GM10248 (cell line): ENCODE measurements around the gene UBE2R2.

Source experiments
- CTCF ChIA-PET: fragments of 300-600 bp; sonication (Branson Sonifier 250); formaldehyde crosslinking; extraction: SDS; loops from one replicate; lab custom pipeline; 2021; ENCODE audit warnings: antibody characterized with exemption; lab: Yijun Ruan, JAX
- POLR2A ChIA-PET: fragments of 350-650 bp; sonication (Branson Sonifier 250); formaldehyde crosslinking; extraction: SDS; loops from one replicate; lab custom pipeline; 2020; ENCODE audit warnings: antibody characterized with exemption; lab: Yijun Ruan, JAX
- DNase-seq: peaks from one replicate; pipeline ENCODE4 v3.0.0; 2012; ENCODE audit errors: extremely low spot score
- TF ChIP-seq, protein P1 (sequence below): IDR thresholded peaks from 2 replicates; pipeline ENCODE4 v1.5.1; 2012; ENCODE audit warnings: mild to moderate bottlenecking, low read depth; ENCODE audit errors: extremely low read depth, missing control alignments, control extremely low read depth

UBE2R2 gene

DNA sequence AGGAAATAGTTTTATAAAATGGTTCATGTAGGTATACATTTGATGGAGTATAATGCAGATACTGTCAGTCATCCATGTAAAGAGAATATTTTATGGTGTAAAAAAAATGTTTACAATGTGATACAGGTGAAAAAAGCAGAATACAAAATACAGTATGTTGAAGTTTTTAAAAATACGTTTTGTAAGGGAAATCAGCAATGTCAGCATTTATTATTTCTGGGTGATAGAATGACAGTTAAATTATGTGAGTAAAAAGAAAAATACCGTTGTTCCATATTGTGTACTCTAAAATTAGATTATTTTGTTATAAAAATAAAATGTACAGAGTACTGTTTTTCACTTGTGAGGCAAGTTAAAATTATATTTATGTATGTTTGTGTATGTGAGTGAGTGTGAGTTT is 69.0 kb downstream of the UBE2R2 start:
- CTCF ChIA-PET = interaction anchor here (1.2 to 1.7 kb wide), 2 partner anchors 23 to 366 kb away, joined by 3 to 4 read pairs; no protein-coding TSS in a partner anchor
- TF ChIP-seq, protein P1, sequence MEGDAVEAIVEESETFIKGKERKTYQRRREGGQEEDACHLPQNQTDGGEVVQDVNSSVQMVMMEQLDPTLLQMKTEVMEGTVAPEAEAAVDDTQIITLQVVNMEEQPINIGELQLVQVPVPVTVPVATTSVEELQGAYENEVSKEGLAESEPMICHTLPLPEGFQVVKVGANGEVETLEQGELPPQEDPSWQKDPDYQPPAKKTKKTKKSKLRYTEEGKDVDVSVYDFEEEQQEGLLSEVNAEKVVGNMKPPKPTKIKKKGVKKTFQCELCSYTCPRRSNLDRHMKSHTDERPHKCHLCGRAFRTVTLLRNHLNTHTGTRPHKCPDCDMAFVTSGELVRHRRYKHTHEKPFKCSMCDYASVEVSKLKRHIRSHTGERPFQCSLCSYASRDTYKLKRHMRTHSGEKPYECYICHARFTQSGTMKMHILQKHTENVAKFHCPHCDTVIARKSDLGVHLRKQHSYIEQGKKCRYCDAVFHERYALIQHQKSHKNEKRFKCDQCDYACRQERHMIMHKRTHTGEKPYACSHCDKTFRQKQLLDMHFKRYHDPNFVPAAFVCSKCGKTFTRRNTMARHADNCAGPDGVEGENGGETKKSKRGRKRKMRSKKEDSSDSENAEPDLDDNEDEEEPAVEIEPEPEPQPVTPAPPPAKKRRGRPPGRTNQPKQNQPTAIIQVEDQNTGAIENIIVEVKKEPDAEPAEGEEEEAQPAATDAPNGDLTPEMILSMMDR = no peak
- POLR2A ChIA-PET = no interaction called here
- DNase-seq = no peak

DNA sequence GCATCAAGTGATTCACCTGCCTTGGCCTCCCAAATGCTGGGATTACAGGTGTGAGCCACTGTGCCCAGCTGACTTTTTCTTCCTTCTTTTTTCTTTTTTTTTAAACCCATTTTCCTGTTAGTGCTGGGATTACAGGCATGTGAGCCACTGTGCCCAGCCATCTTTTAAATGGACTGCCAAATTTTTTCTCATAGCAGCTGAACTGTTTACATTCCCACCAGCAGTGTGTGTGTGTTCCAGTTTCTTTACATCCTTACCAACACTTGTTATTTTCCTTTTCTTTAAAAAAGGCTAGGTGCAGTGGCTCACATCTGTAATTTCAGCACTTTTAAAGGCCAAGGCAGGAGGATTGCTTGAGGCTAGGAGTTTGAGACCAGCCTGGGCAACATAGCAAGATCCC is 76.9 kb downstream of the UBE2R2 start:
- TF ChIP-seq, protein P1 = no peak
- POLR2A ChIA-PET = no interaction called here
- CTCF ChIA-PET = interaction anchor here (0.6 to 2.0 kb wide), 2 partner anchors 12 to 80 kb away, joined by 3 to 5 read pairs; no protein-coding TSS in a partner anchor
- DNase-seq = no peak

DNA sequence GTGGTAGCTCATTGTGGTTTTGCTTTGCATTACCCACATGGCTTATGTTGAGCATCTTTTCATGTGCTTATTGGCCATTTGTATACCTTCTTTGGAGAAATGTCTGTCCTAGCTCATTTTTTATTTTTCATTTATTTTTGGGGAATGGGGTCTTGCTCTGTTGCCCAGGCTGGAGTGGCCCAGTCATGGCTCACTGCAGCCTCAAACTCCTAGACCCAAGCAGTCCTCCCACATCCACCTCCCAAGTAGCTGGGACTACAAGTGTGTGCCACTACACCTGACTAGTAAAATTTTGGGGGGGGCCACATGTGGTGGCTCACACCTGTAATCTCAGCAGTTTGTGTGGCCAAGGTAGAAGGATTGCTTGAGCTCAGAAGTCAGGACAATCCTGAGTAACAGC is 77.4 kb downstream of the UBE2R2 start:
- CTCF ChIA-PET = interaction anchor here (0.6 to 2.0 kb wide), 2 partner anchors 12 to 80 kb away, joined by 3 to 5 read pairs; no protein-coding TSS in a partner anchor

DNA sequence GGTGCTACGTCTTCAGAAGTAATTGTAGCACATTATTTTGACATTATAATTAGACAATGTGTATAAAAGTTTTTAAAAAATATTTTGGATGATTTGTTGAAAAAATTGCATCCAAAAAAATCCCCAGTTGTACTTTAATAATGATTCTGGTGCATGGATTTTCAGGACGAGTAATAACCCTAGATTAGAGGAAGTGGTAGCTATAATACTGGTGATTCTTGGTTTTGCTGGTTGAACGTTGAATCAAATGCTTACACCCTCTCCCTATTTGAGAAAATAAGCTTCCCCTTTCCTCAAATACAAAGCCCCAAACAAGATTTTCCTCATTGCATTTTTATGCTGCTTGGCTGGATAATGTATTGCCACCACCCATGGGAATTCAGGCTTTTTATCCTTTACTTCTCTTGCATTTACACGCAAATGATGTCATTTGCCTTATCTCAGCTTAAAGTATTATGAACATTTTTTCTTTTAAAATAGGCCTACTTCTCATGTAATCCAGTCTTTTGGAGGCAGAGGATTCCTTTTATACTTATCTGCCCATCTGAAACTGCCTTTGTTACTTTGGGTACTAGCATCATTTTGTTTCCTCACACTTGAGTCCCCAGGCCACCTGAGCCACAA is 86.3 kb downstream of the UBE2R2 start:
- POLR2A ChIA-PET = no interaction called here
- TF ChIP-seq, protein P1 = no peak
- no peak for DNase-seq
- CTCF ChIA-PET = interaction anchor here (0.6 to 1.2 kb wide), 4 partner anchors 11 to 21 kb away, joined by 3 to 6 read pairs (median 4); no protein-coding TSS in a partner anchor

More for the DNA sequence above, 77.4 kb downstream of the UBE2R2 start:
- TF ChIP-seq, protein P1 = no peak
- DNase-seq = no peak
- POLR2A ChIA-PET = no interaction called here

DNA sequence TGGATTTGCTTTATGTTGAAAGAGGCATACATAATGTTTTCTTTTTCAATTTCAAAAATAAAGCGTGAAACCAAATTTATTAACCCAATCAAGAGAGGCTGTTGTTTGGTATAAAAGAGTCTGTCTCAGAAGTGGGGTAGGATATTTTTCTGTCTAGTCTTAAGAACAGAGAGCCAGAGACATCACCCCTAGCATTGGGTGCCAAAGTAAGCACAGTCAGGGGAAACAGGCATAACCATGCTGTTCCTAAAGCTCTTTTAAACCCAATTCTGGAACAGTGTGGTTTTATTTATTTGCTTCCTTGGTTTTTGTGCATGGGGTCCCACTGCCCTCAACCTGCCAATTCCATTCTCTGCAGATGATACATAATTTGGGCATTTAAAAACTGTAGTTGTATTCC is 88.2 kb downstream of the UBE2R2 start:
- POLR2A ChIA-PET = no interaction called here
- TF ChIP-seq, protein P1 = no peak
- CTCF ChIA-PET = interaction anchor here (0.6 to 1.8 kb wide), 5 partner anchors 9 to 1858 kb away, joined by 3 to 5 read pairs (median 5); no protein-coding TSS in a partner anchor

DNA sequence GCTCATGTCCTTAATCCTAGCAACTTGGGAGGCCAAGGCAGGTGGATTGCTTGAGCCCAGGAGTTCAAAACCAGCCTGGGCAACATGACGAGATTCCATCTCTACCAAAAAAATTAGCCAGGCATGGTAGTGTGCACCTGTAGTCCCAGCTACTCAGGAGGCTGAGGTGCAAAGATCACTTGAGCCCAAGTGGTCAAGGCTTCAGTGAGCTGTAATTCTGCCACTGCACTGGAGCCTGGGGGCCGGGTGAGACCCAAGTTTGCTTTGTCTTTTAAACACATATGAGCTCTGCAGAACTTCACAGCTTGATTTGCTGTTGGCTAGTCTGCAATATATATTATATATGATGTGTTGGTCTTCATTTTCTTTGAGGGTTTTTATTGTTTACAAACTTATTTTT is 89.8 kb downstream of the UBE2R2 start:
- ChIA-PET CTCF (interaction anchor here (1.0 to 2.0 kb wide), 4 partner anchors 13 to 19 kb away, joined by 3 to 5 read pairs (median 4); no protein-coding TSS in a partner anchor), POLR2A (no interaction called here)
- DNase-seq = no peak
- TF ChIP-seq, protein P1 = no peak

More for the DNA sequence above, 88.2 kb downstream of the UBE2R2 start:
- DNase-seq = no peak
